ENCODE measurements around the gene BOD1. TPM values are rescaled to one million over a fixed set of nuclear protein-coding genes. Genes with fewer than 3 reads are reported as not detected.

BOD1 gene
- total and polyA plus RNA-seq, 9 of the 15 experiments (the other 6 are each of a cell fraction or from before 2014, with no cell fraction given) = 10.1 to 31.6 (median 22.6) TPM

DNA sequence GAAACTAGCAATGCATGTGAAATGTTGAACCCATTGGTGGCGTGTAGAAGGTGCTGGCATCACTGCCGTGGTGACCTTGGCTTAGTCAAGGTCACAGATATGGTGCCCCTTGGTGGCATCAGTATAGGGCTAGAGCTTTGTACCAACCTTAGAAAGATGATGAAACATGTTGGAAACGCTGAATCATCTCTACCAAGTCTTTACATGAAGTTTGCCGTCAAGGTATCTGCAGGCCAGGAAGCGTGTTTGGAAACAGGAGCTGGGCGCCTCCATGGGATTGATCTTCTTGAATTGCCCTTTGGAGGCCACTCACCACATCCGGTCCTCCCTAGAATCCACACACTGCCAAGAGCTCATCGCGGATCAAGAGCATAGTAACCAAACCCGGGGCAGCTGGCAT lies 16.9 kb upstream of the BOD1 start (continued):
- TF ChIP-seq TRIM24 (IDR thresholded peaks at IDR 0.05) (peak; percentile 55 to 71; a peak in 2 of 4 replicates), MTF1 (CRISPR knock-in tag; IDR thresholded peaks at IDR 0.05; ENCODE audit: borderline replicate concordance) (no peak), DDX20 (tag; IDR thresholded peaks at IDR 0.05; ENCODE audit: low read depth) (no peak)

DNA sequence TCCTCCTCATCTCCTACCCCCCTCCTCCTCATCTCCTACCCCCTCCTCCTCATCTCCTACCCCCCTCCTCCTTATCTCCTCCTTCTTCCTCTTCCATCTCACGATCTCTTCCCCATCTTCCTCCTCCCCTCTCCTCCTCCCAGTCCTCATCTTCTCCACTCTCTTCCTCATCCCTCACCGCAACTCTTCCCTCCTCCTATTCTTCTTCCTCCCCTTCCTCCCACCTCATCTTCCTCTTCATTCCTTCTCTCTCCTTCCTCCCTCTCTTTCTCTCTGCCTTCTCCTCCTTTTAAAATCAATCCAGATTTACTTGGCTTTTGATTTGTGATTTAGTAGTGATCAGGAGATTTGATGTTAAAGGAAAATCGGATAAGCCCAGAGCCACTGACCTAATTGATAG lies 15.0 kb upstream of the BOD1 start:
- in situ Hi-C loops (cut with MboI) = no loop called here
- intact Hi-C loops (cut with micrococcal nuclease) = no loop called here
- H3K9me3 ChIP-seq (replicated peaks; ENCODE audit: control insufficient read depth, insufficient read depth, low read depth, low read length) = no peaks in the 10 kb centered on the region
- no peak for TF ChIP-seq GTF2E2 (tag; IDR thresholded peaks at IDR 0.05)
- no peak for TF ChIP-seq ZNF436 (CRISPR knock-in tag; IDR thresholded peaks at IDR 0.05)
- no peak for TF ChIP-seq NCOA1 (IDR thresholded peaks at IDR 0.05; ENCODE audit: low read depth)
- peak in 1 of 2 experiments; percentile 55; a peak in 2 of 4 replicates for TF ChIP-seq HDAC1 (IDR thresholded peaks at IDR 0.05)
- TF ChIP-seq, protein P1, sequence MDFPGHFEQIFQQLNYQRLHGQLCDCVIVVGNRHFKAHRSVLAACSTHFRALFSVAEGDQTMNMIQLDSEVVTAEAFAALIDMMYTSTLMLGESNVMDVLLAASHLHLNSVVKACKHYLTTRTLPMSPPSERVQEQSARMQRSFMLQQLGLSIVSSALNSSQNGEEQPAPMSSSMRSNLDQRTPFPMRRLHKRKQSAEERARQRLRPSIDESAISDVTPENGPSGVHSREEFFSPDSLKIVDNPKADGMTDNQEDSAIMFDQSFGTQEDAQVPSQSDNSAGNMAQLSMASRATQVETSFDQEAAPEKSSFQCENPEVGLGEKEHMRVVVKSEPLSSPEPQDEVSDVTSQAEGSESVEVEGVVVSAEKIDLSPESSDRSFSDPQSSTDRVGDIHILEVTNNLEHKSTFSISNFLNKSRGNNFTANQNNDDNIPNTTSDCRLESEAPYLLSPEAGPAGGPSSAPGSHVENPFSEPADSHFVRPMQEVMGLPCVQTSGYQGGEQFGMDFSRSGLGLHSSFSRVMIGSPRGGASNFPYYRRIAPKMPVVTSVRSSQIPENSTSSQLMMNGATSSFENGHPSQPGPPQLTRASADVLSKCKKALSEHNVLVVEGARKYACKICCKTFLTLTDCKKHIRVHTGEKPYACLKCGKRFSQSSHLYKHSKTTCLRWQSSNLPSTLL (IDR thresholded peaks at IDR 0.05) = no peak
- no peak for TF ChIP-seq HNRNPLL (IDR thresholded peaks at IDR 0.05; ENCODE audit: low read depth, low read length, poor library complexity, severe bottlenecking)
- TF ChIP-seq ADNP (tag; IDR thresholded peaks at IDR 0.05) = no peak
- TF ChIP-seq THRAP3 (IDR thresholded peaks at IDR 0.05; ENCODE audit: borderline replicate concordance) = no peak
- TF ChIP-seq, protein P2, sequence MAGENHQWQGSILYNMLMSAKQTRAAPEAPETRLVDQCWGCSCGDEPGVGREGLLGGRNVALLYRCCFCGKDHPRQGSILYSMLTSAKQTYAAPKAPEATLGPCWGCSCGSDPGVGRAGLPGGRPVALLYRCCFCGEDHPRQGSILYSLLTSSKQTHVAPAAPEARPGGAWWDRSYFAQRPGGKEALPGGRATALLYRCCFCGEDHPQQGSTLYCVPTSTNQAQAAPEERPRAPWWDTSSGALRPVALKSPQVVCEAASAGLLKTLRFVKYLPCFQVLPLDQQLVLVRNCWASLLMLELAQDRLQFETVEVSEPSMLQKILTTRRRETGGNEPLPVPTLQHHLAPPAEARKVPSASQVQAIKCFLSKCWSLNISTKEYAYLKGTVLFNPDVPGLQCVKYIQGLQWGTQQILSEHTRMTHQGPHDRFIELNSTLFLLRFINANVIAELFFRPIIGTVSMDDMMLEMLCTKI (IDR thresholded peaks at IDR 0.05; ENCODE audit: partially characterized antibody) = no peak
- TF ChIP-seq GABPB2 (CRISPR knock-in tag; conservative IDR thresholded peaks at IDR 0.05) = no peak
- TF ChIP-seq FOXA3 (CRISPR knock-in tag; conservative IDR thresholded peaks at IDR 0.05 in 1 of 2, IDR thresholded peaks at IDR 0.05 in 1 of 2) = no peak
- peak; percentile 45 to 59 for TF ChIP-seq KDM1A (IDR thresholded peaks at IDR 0.05)
- TF ChIP-seq MAFK (IDR thresholded peaks at IDR 0.05; ENCODE audit: low read length) = no peak
- no peak for TF ChIP-seq ARID1B (IDR thresholded peaks at IDR 0.05)
- TF ChIP-seq, protein P3, sequence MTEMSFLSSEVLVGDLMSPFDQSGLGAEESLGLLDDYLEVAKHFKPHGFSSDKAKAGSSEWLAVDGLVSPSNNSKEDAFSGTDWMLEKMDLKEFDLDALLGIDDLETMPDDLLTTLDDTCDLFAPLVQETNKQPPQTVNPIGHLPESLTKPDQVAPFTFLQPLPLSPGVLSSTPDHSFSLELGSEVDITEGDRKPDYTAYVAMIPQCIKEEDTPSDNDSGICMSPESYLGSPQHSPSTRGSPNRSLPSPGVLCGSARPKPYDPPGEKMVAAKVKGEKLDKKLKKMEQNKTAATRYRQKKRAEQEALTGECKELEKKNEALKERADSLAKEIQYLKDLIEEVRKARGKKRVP (CRISPR knock-in tag; IDR thresholded peaks at IDR 0.05) = no peak

More for the DNA sequence above, 15.0 kb upstream of the BOD1 start:
- FAIRE-seq (no peak), ATAC-seq (no peak), DNase-seq (ENCODE audit: extremely low read depth in 1 of 4, low spot score in 3 of 4) (no peak)
- 27% methylated on average over 3 of the region's 3 CpGs for WGBS (ENCODE audit: insufficient coverage, low coverage, missing lambda C conversion rate)
- Histone ChIP-seq H4K20me1 (replicated peaks; ENCODE audit: control insufficient read depth, insufficient read depth, low read length) (no peaks in the 10 kb centered on the region), H3K27me3 (ENCODE audit: control insufficient read depth in 2 of 2, insufficient read depth in 2 of 2, low read length in 2 of 2) (no peaks in the 10 kb centered on the region), H3K36me3 (ENCODE audit: control insufficient read depth, insufficient read depth, low read length) (no peaks in the 10 kb centered on the region), H3K4me3 (no peak overlapping the region), H3K27ac (ENCODE audit: extremely low read depth, low read depth, low read length) (no peak overlapping the region), H3K9me1 (ENCODE audit: control insufficient read depth, insufficient read depth, low read length) (no peaks in the 10 kb centered on the region), H2AFZ (ENCODE audit: low read depth, low read length) (no peak overlapping the region), H3K79me2 (ENCODE audit: control insufficient read depth, insufficient read depth, low read length) (no peaks in the 10 kb centered on the region), H3K4me1 (replicated peaks in 1 of 2; ENCODE audit: control insufficient read depth in 2 of 2, insufficient read depth in 2 of 2, low read length in 2 of 2) (peaks cover 0 to 8% of the 10 kb centered on the region in 2 experiments; a peak in 1 of 5 replicates), H3K9ac (ENCODE audit: insufficient read depth in 1 of 2, low read depth in 2 of 2, low read length in 2 of 2) (no peak overlapping the region), H3K4me2 (ENCODE audit: insufficient read depth, low read length) (no peak overlapping the region)
- ChIA-PET POLR2A (no interaction called here), CTCF (ENCODE audit: low intra/inter-chr PET ratio) (no interaction called here)
- BruUV-seq (replicated peaks) = no TSS peak

All from K562 (cell line).